Spleen (tissue), 11 donors: ENCODE measurements around the gene PPP2R3B. TPM values are rescaled to one million over a fixed set of nuclear protein-coding genes. Genes with fewer than 3 reads are reported as not detected.

Source experiments
- DNase-seq: peaks from one replicate; pipeline ENCODE4 v3.0.0-alpha.2; 2020
- H3K27ac ChIP-seq, 8 donors: fragments of 200-600 bp; sonication (generic) in 7 of 8; 1 replicate in 4 of 8; 2 replicates in 4 of 8; pipeline versions ENCODE4 v1.5.0 to v1.8.0; 2016 to 2021; ENCODE audit warnings: inconsistent platforms in 4 of 8, mild to moderate bottlenecking in 4 of 8, moderate library complexity in 1 of 8
- H3K27me3 ChIP-seq, 7 donors: fragments of 200-600 bp; sonication (generic) in 6 of 7; replicated peaks in 1 of 7; 1 replicate in 4 of 7; 2 replicates in 3 of 7; pipeline versions ENCODE4 v1.5.0 to v1.8.0; 2016 to 2021; ENCODE audit warnings: inconsistent platforms in 3 of 7, mild to moderate bottlenecking in 1 of 7
- H3K36me3 ChIP-seq, 6 donors: fragments of 200-600 bp; sonication (generic) in 5 of 6; 1 replicate in 4 of 6; 2 replicates in 2 of 6; pipeline versions ENCODE4 v1.5.0 to v1.8.0; 2016 to 2021; ENCODE audit warnings: inconsistent platforms in 2 of 6
- H3K4me1 ChIP-seq, 6 donors: fragments of 200-600 bp; sonication (generic) in 5 of 6; 1 replicate in 3 of 6; 2 replicates in 3 of 6; pipeline versions ENCODE4 v1.5.0 to v1.8.0; 2016 to 2021; ENCODE audit warnings: inconsistent platforms in 3 of 6
- H3K4me3 ChIP-seq, 8 donors: fragments of 200-600 bp; sonication (generic) in 7 of 8; 1 replicate in 4 of 8; 2 replicates in 4 of 8; pipeline versions ENCODE4 v1.5.0 to v1.8.0; 2016 to 2021; ENCODE audit warnings: inconsistent platforms in 4 of 8, mild to moderate bottlenecking in 4 of 8, moderate library complexity in 2 of 8
- H3K9me3 ChIP-seq, 8 donors: fragments of 200-600 bp; sonication (generic) in 7 of 8; 1 replicate in 4 of 8; 2 replicates in 4 of 8; pipeline versions ENCODE4 v1.5.0 to v1.8.0; 2016 to 2021; ENCODE audit warnings: inconsistent platforms in 4 of 8
- POLR2A ChIP-seq, 3 donors: fragments of 450-650 bp; IDR thresholded peaks; one replicate each; pipeline ENCODE4 v1.5.1; 2017; ENCODE audit warnings: antibody characterized with exemption in 3 of 3, mild to moderate bottlenecking in 1 of 3
- POLR2AphosphoS5 ChIP-seq, 3 donors: sonication (generic); formaldehyde crosslinking; IDR thresholded peaks; one replicate each; pipeline ENCODE4 v1.5.1; 2017; ENCODE audit warnings: antibody characterized with exemption in 3 of 3
- WGBS, 5 donors: extraction: QIAGEN DNeasy Blood & Tissue Kit in 3 of 5; methylation state at CpG; one replicate each; pipeline versions ENCODE4 v1.1.5 to v1.1.7; 2013 to 2018; 5-methylcytosine and 5-hydroxymethylcytosine counted together
- intact Hi-C: fragments of 100-400 bp; cut with DNase I; formaldehyde crosslinking; loops from one replicate; pipeline ENCODE4 v1.15.0; 2023; ENCODE audit warnings: low total_unique reads
- polyA plus RNA-seq, 3 donors: library from polyadenylated mRNA; stranded (reverse); fragments of 200-250 nt; gene quantifications; one replicate each; pipeline ENCODE4 v1.2.1, GENCODE V29; 2013
- total RNA-seq, 7 donors: library from RNA; depleted of rRNA in 3 of 7; stranded (reverse); fragments of >200 nt in 3 of 7; fragmentation: NEBNext Ultra II Directional in 4 of 7; extraction: Animal tissue kit (Norgen Biotek cat#: 25700) in 4 of 7; gene quantifications; one replicate each; pipeline versions ENCODE4 v1.1.0 to v1.2.1, GENCODE V29; 2016 to 2021
- TF ChIP-seq, protein P1 (sequence below), 11 experiments: fragments of 200-600 bp in 7 of 11; fragments of 450-650 bp in 4 of 11; sonication (generic) in 4 of 11; IDR thresholded peaks in 8 of 11; conservative IDR thresholded peaks in 3 of 11; 1 replicate in 7 of 11; 2 replicates in 4 of 11; pipeline versions ENCODE4 v1.4.0 to v1.8.0; 2016 to 2021; ENCODE audit warnings: antibody characterized with exemption in 11 of 11, inconsistent platforms in 4 of 11, mild to moderate bottlenecking in 1 of 11
- donor health status: healthy with polysubstance abuse.
- donor health status: DM: no; HTN: no; CAD: no; lungs with moderate emphysema.
- donor health status: DM: no; HTN: no; CAD: no.
- donor health status: Bipolar disorder and iron deficiency.
- donor health status: healthy.
- donor health status: DM: no; HTN: no; CAD: no.
- donor health status: DM: yes; HTN: yes; CAD: no.

PPP2R3B gene
- total and polyA plus RNA-seq, 10 donors = 12.6 to 62.2 (median 26.9) TPM

DNA sequence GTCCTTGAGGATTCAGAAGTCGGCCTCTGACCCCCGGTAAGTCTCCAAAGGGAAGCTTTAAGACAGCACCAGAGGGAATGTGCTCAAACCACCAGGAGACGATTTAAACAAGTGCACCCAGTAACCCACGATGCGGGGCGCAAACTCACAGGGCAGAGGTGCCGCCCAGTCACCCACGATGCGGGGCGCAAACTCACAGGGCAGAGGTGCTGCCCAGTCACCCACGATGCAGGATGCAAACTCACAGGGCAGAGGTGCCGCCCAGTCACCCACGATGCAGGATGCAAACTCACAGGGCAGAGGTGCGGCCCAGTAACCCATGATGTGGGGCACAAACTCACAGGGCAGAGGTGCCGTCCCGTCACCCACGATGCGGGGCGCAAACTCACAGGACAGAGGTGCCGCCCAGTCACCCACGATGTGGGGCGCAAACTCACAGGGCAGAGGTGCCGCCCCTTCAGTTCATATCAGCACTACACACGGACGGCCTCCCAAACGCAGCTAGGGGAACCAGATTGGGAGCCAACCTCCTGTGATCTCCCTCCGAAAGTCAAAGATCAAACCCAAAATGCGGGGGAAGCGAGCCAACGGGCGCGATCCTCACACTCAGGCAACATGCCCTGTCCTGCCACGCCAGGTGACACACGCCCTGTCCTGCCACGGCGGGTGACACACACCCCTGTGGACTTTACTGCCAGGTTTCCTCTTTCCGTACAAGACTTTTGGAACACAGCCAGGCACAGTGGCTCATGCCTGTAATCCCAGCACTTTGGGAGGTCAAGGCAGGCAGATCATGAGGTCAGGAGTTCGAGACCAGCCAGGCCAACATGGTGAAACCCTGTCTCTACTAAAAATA lies 11.3 kb downstream of the PPP2R3B start:
- H3K27ac ChIP-seq = no peak overlapping the region
- peak; percentile 59 for DNase-seq
- H3K4me3 ChIP-seq = no peak overlapping the region
- no peaks in the 10 kb centered on the region for H3K36me3 ChIP-seq
- TF ChIP-seq POLR2A (IDR thresholded peaks at IDR 0.05) = no peak
- TF ChIP-seq POLR2AphosphoS5 (IDR thresholded peaks at IDR 0.05) = no peak
- TF ChIP-seq, protein P1, sequence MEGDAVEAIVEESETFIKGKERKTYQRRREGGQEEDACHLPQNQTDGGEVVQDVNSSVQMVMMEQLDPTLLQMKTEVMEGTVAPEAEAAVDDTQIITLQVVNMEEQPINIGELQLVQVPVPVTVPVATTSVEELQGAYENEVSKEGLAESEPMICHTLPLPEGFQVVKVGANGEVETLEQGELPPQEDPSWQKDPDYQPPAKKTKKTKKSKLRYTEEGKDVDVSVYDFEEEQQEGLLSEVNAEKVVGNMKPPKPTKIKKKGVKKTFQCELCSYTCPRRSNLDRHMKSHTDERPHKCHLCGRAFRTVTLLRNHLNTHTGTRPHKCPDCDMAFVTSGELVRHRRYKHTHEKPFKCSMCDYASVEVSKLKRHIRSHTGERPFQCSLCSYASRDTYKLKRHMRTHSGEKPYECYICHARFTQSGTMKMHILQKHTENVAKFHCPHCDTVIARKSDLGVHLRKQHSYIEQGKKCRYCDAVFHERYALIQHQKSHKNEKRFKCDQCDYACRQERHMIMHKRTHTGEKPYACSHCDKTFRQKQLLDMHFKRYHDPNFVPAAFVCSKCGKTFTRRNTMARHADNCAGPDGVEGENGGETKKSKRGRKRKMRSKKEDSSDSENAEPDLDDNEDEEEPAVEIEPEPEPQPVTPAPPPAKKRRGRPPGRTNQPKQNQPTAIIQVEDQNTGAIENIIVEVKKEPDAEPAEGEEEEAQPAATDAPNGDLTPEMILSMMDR (IDR thresholded peaks at IDR 0.05 in 8 of 11, conservative IDR thresholded peaks at IDR 0.05 in 3 of 11) = no peak
- no peaks in the 10 kb centered on the region for H3K9me3 ChIP-seq
- H3K27me3 ChIP-seq = peaks cover 0 to 61% (median 32%) of the 10 kb centered on the region in 7 donors
- H3K4me1 ChIP-seq = peaks cover 11 to 72% (median 23%) of the 10 kb centered on the region in 6 donors
- WGBS, 5 donors = 76 to 77% (median 77%) methylated on average over 34 to 38 of the region's 38 CpGs
- intact Hi-C loops = no loop called here

DNA sequence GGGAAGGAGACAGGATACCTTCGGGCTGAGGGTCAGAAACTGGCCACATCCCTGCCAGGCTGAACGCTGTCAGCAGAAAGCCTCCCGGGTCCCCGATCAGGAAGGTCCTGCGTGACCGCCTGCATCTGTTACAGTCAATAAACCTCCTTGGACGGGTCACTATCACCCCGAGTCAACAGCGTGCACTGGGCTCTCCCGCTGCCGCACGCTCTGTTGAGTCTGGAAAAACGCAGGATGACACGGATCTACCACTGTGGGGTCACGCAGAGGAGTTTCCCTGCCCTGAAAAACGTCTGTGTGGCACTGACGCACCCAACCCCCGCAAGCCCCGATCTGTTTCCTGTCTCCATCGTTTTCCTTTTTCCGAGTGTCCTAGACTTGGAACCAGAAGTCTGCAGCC lies 12.1 kb downstream of the PPP2R3B start:
- no peaks in the 10 kb centered on the region for H3K9me3 ChIP-seq
- DNase-seq = peak; percentile 52
- TF ChIP-seq POLR2AphosphoS5 (IDR thresholded peaks at IDR 0.05) (no peak), POLR2A (IDR thresholded peaks at IDR 0.05) (no peak)
- 6 to 12% (median 6%) methylated on average over 15 to 21 of the region's 21 CpGs for WGBS, 5 donors
- H3K4me3 ChIP-seq = peak overlapping the region in 4 of 8 donors; percentile 36 to 68 (median 51)
- H3K27ac ChIP-seq = no peak overlapping the region
- H3K27me3 ChIP-seq = peaks cover 0 to 63% (median 32%) of the 10 kb centered on the region in 7 donors
- H3K4me1 ChIP-seq = peaks cover 11 to 64% (median 23%) of the 10 kb centered on the region in 6 donors
- intact Hi-C loops = no loop called here
- no peaks in the 10 kb centered on the region for H3K36me3 ChIP-seq

DNA sequence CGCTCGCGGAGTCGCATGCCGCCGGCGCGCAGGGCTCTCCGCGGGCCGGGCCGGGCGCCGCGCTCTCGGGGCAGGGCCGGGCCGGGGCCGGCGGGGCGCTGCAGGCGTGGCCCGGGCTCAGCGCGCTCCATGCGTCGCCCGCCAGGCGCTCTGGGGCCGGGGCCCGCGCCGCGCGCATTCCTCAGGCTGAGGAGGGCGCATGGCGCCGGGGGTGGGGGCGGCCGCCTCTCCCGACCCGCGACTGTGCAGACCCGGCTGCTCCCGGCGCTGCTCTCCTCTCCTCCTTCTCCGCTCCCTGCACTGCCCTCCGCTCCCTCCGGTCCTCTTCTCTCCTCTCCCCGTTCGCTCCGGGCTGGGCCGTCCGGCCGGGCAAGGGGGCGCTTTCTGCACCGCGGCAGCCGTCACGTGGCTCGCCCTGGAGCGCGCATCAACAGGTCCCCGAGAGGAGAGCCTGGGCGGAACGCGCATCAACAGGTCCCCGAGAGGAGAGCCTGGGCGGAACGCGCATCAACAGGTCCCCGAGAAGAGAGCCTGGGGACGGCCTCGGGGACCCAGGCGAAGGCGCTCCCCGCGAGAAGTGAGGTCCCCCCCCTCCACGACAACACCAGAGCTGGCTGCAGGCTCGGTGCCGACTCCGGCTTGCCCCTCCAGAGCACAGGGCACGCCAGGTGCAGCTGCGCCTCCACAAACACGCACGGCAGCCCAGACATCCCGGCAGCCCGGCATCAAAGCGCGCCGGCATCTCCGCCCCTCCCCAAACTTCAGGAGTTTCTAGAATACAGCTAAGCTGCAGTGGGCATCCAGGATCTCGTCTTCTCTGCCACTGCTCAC lies 12.9 kb downstream of the PPP2R3B start:
- intact Hi-C loops = no loop called here
- H3K36me3 ChIP-seq = no peaks in the 10 kb centered on the region
- H3K4me1 ChIP-seq = peaks cover 11 to 57% (median 23%) of the 10 kb centered on the region in 6 donors
- DNase-seq = peak; percentile 79
- H3K9me3 ChIP-seq = no peaks in the 10 kb centered on the region
- H3K27me3 ChIP-seq = peaks cover 0 to 63% (median 32%) of the 10 kb centered on the region in 7 donors
- H3K4me3 ChIP-seq = peak overlapping the region; percentile 12 to 68 (median 44)
- TF ChIP-seq POLR2AphosphoS5 (IDR thresholded peaks at IDR 0.05) = no peak
- TF ChIP-seq, protein P1 (IDR thresholded peaks at IDR 0.05 in 8 of 11, conservative IDR thresholded peaks at IDR 0.05 in 3 of 11) = no peak
- no peak for TF ChIP-seq POLR2A (IDR thresholded peaks at IDR 0.05)
- H3K27ac ChIP-seq = no peak overlapping the region
- WGBS, 5 donors = 1 to 2% (median 1%) methylated on average over 30 to 93 of the region's 93 CpGs

DNA sequence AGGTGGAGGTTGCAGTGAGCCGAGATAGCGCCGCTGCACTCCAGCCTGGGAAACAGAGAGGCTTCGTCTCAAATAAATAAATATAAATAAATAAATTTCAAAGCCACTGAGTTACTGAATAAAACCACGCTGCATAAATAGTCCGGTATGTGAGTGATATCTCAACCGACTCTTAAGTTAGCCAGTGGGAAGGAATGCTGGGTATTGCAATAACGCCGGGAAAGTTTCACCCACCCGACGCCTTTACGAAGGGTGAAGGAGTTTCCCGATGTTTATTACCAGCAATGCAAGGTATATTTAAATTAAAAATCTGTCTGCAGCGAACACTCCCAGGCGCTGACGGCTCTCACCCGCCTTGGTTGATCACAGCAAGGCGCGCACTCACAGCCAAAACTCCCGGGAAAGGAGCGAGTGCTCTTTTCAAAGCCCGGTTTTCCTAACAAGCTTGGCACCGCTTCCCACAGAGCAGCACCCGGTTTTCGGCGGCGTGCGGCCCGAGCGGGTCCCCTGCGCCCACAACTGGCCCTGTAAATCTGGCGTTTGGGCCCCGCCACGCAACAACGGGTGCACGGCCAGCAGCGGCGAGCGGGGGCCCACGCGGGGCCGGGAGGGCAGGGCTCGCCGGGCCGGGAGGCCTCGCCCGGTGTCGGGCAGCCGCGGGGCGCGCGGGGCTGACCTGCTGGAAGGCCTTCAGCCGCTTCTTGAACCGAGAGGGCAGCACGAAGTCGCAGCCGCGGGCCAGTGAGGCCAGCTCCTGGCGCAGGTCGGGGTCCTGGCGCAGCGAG lies 13.7 kb downstream of the PPP2R3B start:
- Histone ChIP-seq H3K9me3 (no peaks in the 10 kb centered on the region), H3K27me3 (peaks cover 0 to 63% (median 32%) of the 10 kb centered on the region in 7 donors), H3K4me1 (peaks cover 11 to 51% (median 23%) of the 10 kb centered on the region in 6 donors), H3K36me3 (no peaks in the 10 kb centered on the region), H3K27ac (no peak overlapping the region), H3K4me3 (peak overlapping the region in 6 of 8 donors; percentile 14 to 68 (median 46))
- DNase-seq = peak; percentile 72
- intact Hi-C loops = no loop called here
- 14 to 39% (median 15%) methylated on average over 22 to 63 of the region's 63 CpGs for WGBS, 5 donors
- no peak for TF ChIP-seq POLR2AphosphoS5 (IDR thresholded peaks at IDR 0.05)
- no peak for TF ChIP-seq POLR2A (IDR thresholded peaks at IDR 0.05)
